Mesothelial cell of epicardium (in vitro differentiated cells): ENCODE measurements around the gene WDR7. TPM values are rescaled to one million over a fixed set of nuclear protein-coding genes. Genes with fewer than 3 reads are reported as not detected.
A peak's percentile ranks its signal among the peaks of the same experiment; 100 is the strongest.

Experiments
- DNase-seq, 2 experiments: peaks; one replicate each; pipeline ENCODE4 v3.0.0; 2021; ENCODE audit warnings: low spot score in 2 of 2; ENCODE audit not compliant: unreplicated experiment in 2 of 2
- H3K27ac Mint-ChIP-seq: 2 replicates; pipeline ENCODE4 v1.8.0; 2021; ENCODE audit warnings: mixed read lengths
- H3K27me3 Mint-ChIP-seq: 2 replicates; pipeline ENCODE4 v1.8.0; 2021; ENCODE audit warnings: low read depth, mixed read lengths
- H3K36me3 Mint-ChIP-seq: 2 replicates; pipeline ENCODE4 v1.8.0; 2021; ENCODE audit warnings: mixed read lengths
- H3K4me1 Mint-ChIP-seq: 2 replicates; pipeline ENCODE4 v1.8.0; 2021; ENCODE audit warnings: mixed read lengths
- H3K4me3 Mint-ChIP-seq: 2 replicates; pipeline ENCODE4 v1.8.0; 2021; ENCODE audit warnings: mild to moderate bottlenecking, moderate library complexity, mixed read lengths
- H3K9me3 Mint-ChIP-seq: 2 replicates; pipeline ENCODE4 v1.8.0; 2021; ENCODE audit warnings: mixed read lengths
- total RNA-seq: library from RNA; stranded (reverse); gene quantifications from 3 replicates; pipeline ENCODE4 v1.2.1, GENCODE V29; 2021
- TF ChIP-seq, protein P1 (sequence below): fragments of 200-600 bp; sonication (generic); IDR thresholded peaks from one replicate; pipeline ENCODE4 v1.5.0; 2021; ENCODE audit warnings: antibody characterized with exemption; ENCODE audit not compliant: unreplicated experiment

Gene WDR7
- total RNA-seq, 1 donor from 2014 or later = 28.0 TPM

DNA sequence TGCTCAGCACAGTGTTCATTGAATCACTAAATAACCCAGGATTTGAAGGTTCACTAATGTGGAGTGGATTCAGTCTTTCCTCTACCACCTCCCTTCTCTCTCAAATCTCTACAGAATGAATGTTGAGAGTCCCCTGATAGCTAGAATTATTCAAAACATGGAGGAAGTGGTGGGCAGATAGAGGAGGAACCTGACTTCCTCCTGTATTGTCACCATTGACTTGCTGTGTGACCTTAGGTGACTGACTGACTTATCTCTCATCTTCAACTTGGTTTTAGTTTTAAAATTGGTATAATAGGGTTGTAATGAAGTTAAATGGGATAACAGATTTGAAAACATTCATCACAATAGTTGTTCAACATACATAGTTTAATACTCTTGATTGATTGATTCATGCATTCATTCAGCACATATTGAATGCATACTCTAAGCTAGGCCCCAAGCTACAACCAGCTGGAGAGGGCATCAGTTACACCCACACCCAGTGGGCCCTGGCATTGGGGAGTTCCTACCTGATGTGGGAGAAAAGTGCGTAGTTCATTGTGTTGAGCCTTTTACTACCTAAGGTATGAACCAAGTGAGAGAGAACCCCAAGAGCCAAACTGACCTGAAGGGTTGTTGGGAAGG, 96.0 kb downstream of the WDR7 start:
- no peaks in the 10 kb centered on the region for H3K4me1 Mint-ChIP-seq
- no peak for DNase-seq
- no peak overlapping the region for H3K27ac Mint-ChIP-seq
- no peak overlapping the region for H3K4me3 Mint-ChIP-seq
- no peaks in the 10 kb centered on the region for H3K36me3 Mint-ChIP-seq
- no peaks in the 10 kb centered on the region for H3K27me3 Mint-ChIP-seq
- no peaks in the 10 kb centered on the region for H3K9me3 Mint-ChIP-seq
- TF ChIP-seq, protein P1, sequence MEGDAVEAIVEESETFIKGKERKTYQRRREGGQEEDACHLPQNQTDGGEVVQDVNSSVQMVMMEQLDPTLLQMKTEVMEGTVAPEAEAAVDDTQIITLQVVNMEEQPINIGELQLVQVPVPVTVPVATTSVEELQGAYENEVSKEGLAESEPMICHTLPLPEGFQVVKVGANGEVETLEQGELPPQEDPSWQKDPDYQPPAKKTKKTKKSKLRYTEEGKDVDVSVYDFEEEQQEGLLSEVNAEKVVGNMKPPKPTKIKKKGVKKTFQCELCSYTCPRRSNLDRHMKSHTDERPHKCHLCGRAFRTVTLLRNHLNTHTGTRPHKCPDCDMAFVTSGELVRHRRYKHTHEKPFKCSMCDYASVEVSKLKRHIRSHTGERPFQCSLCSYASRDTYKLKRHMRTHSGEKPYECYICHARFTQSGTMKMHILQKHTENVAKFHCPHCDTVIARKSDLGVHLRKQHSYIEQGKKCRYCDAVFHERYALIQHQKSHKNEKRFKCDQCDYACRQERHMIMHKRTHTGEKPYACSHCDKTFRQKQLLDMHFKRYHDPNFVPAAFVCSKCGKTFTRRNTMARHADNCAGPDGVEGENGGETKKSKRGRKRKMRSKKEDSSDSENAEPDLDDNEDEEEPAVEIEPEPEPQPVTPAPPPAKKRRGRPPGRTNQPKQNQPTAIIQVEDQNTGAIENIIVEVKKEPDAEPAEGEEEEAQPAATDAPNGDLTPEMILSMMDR = no peak

GRCh38 chr18:56747857-56748256, 96.7 kb downstream of the WDR7 start:
- no peaks in the 10 kb centered on the region for H3K4me1 Mint-ChIP-seq
- H3K27me3 Mint-ChIP-seq = no peaks in the 10 kb centered on the region
- no peaks in the 10 kb centered on the region for H3K9me3 Mint-ChIP-seq
- TF ChIP-seq, protein P1 = no peak
- no peak overlapping the region for H3K4me3 Mint-ChIP-seq
- H3K27ac Mint-ChIP-seq = no peak overlapping the region
- no peaks in the 10 kb centered on the region for H3K36me3 Mint-ChIP-seq
- no peak for DNase-seq

DNA sequence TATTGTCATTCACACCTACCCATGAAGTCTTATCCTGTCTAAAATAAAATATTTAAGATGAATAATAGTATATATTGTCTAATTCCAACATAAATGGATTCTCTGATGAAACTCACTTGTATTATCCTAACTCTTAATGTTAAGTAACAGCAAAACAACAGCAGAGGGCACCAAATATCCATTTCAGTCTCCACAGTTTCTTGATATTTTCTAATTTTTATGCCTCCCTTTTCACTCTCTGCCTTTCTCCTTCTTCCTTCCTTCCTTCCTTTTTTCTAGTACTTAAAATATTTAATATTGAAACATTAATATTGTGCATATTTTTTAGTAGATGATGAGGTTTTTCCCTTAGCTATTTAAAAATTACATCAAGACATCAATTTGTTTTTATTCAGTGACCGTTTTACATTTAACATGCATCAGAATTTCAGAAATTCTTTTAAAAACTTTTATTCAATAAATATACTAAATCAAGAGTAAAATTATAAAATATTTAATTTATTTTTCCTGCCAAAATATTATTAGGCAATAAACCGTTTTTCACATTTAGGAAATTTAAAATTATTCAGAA, 97.6 kb downstream of the WDR7 start:
- no peaks in the 10 kb centered on the region for H3K27me3 Mint-ChIP-seq
- no peak overlapping the region for H3K27ac Mint-ChIP-seq
- no peak for DNase-seq
- no peaks in the 10 kb centered on the region for H3K9me3 Mint-ChIP-seq
- H3K36me3 Mint-ChIP-seq = no peaks in the 10 kb centered on the region
- no peaks in the 10 kb centered on the region for H3K4me1 Mint-ChIP-seq
- TF ChIP-seq, protein P1 = peak; percentile 67
- no peak overlapping the region for H3K4me3 Mint-ChIP-seq

DNA sequence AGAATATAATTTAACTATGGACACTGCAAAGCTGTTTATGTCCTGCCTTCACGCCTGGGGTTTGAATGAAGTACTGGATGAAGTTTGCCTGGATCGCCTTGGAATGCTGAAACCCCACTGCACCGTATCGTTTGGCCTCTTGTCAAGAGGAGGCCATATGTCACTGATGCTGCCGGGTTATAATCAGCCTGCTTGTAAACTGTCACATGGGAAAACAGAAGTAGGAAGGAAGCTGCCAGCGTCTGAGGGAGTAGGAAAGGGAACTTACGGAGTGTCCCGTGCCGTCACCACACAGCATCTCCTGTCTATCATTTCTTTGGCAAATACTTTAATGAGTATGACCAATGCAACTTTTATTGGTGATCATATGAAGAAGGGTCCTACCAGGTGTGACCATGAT, 105.8 kb downstream of the WDR7 start:
- TF ChIP-seq, protein P1 = no peak
- DNase-seq = no peak
- Mint-ChIP-seq H3K9me3 (no peaks in the 10 kb centered on the region), H3K4me1 (no peaks in the 10 kb centered on the region), H3K4me3 (no peak overlapping the region), H3K36me3 (no peaks in the 10 kb centered on the region), H3K27ac (no peak overlapping the region), H3K27me3 (no peaks in the 10 kb centered on the region)

DNA sequence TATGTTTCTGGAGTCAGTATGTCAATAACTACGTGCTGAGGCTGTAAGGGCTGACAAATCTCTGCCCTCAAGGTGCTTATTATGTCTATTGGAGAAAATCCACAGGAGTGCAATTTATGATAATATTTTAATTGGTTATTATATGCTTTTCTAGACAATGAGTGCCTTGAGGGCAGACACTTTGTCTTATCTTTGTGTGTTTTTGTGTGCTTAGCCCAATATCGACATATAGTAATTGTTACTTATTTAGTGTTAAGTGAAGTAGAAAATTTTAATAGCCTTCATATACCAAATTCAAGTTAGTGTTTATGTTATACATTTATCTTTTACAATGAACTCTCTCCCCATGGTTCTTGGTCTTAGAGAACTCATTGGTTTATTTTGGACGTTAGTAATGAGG, 118.9 kb downstream of the WDR7 start:
- TF ChIP-seq, protein P1 = no peak
- no peaks in the 10 kb centered on the region for H3K9me3 Mint-ChIP-seq
- no peaks in the 10 kb centered on the region for H3K4me1 Mint-ChIP-seq
- no peak overlapping the region for H3K27ac Mint-ChIP-seq
- no peaks in the 10 kb centered on the region for H3K27me3 Mint-ChIP-seq
- no peak for DNase-seq
- peaks cover 5% of the 10 kb centered on the region for H3K36me3 Mint-ChIP-seq
- no peak overlapping the region for H3K4me3 Mint-ChIP-seq
